NB4 (cell line): Measurements from ENCODE around the gene RNF40.

ENCODE experiments used
- CTCF ChIP-seq: IDR thresholded peaks from one replicate; pipeline ENCODE4 v1.5.1; 2012; ENCODE audit warnings: low read depth, low read length
- MYC ChIP-seq: IDR thresholded peaks from 2 replicates; pipeline ENCODE4 v1.6.1; 2011; ENCODE audit warnings: low read depth, low read length
- POLR2A ChIP-seq: IDR thresholded peaks from 2 replicates; pipeline ENCODE4 v1.6.1; 2011; ENCODE audit warnings: mild to moderate bottlenecking; ENCODE audit not compliant: insufficient read length; ENCODE audit errors: extremely low read depth
- TF ChIP-seq, protein P1 (sequence below): IDR thresholded peaks from 2 replicates; pipeline ENCODE4 v1.6.1; 2011; ENCODE audit warnings: low read depth, low read length

GRCh38 chr16:30773826-30774225, 11.7 kb downstream of the RNF40 start:
- TF ChIP-seq CTCF (no peak), POLR2A (no peak), MYC (no peak)
- TF ChIP-seq, protein P1, sequence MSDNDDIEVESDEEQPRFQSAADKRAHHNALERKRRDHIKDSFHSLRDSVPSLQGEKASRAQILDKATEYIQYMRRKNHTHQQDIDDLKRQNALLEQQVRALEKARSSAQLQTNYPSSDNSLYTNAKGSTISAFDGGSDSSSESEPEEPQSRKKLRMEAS, result no peak
